NCI-H1436 treated with DMSO at 0.1 percent for 48 hours (cell line): ENCODE measurements around the gene SELENOW.

Experiments used
- DNase-seq: peaks from one replicate; lab custom pipeline; 2025; lab: John Stamatoyannopoulos, UW

Gene SELENOW

DNA sequence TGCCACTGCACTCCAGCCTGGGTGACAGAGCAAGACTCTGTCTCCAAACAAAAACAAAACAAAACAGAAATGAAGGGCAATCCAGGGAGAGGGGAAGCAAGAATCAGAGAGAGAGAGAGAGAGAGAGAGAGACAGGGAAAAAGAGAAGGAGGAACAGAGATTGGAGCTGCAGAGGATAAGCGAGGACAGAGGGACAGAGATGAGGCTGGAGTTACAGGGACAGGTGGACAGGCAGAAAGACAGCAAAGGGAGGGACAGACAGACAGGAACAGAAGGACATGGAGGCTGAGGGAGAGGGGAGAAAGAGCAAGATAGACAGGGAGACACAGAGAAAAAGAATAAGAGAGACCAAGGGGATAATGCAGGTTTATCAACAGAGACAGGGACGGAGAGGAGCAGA is 41.9 kb downstream of the SELENOW start:
- DNase-seq = no peak

DNA sequence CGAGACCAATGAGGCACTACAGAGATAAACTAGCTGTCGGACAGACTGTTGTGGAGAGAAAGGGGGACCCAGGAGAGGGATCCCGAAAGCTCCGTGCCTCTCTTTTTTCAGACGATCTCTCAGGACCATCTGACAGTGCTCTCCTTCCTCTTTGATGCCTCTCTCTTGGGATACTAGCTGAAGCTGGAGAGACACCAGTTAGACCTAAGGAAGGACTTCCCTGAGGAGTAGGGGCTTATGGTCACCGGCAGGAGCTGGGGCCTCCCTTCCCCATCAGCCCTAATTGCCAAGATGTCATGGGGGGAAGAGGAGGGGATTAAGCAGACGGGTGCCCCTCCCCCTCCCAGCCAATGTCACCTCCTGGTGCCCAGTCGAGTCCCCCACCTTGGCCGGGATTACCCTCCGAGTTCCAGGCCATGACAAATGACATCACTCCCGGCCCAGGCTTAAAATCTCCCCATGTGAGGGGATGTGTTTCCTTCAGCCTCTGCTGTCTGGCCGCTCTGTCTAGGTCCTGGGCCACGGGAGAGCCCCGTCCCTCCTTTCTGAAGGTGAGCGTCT is 43.0 kb downstream of the SELENOW start, which contains the start of gene CRX:
Gene CRX (plus strand): TSS at position 478 of the 561 bp plus-strand sequence. CDS start 12,507 bp downstream, outside the sequence.
- no peak for DNase-seq

DNA sequence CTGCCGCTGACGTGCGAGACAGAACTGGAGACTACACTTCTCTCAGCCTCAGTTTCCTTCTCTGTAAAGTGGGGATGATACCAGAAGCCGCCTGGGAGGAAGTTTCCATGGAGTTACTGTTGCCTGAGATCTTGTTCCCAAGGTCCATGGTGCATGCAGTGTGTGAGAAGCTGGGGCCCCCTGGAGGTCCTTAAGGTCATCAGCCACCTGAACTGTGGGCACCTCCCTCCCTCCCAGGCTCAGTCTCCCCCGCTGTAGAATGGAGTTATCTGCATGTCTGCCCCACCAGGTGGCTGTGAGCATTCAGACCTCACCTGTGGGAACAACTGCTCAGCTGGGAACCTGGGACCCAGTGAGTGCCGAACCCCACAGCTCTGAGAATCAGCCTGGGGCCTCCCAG is 45.9 kb downstream of the SELENOW start:
- no peak for DNase-seq

DNA sequence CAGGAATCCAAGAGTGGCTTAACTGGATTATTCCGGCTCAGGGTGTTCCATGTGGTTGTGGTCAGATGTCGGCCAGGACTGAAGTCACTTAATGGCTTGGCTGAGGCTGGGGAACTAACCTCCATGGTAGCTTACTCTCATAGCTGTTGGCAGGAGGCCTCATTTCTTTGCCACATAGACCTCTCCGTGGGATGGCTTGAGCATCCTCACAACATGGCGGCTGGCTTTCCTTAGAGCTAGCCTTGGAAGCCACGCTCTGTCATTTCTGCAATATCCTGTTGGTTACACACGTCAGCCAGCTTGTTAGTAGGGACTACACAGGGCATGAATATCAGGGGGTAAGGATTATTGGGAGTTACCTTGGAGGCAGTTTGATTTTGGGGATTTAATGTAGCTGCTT is 48.3 kb downstream of the SELENOW start:
- no peak for DNase-seq

DNA sequence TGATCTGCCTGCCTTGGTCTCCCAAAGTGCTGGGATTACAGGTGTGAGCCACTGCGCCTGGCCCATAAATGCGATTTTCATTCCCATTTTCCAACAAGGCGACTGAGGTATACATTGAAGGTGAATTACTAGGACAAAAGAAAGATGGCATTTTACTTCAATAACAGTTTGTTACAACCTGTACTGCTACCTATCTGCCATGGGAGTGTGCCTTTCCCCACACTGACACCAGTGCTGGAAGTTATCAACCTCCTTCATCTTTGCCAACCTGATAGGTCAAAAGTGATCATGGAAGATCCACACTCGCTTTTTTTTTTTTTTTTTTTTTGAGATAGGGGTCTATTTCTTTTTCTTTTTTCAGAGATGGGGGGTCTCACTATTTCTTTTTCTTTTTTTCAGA is 54.2 kb downstream of the SELENOW start:
- no peak for DNase-seq
